GM19324 (cell line): ENCODE data around the gene RGS6.

Experiments
- ATAC-seq: cut with Tn5 transposase; IDR thresholded peaks from one replicate; pipeline ENCODE4 v1.9.1; 2021; ENCODE audit warnings: mild to moderate bottlenecking, moderate library complexity; ENCODE audit not compliant: unreplicated experiment, low FRiP score

Gene RGS6

DNA sequence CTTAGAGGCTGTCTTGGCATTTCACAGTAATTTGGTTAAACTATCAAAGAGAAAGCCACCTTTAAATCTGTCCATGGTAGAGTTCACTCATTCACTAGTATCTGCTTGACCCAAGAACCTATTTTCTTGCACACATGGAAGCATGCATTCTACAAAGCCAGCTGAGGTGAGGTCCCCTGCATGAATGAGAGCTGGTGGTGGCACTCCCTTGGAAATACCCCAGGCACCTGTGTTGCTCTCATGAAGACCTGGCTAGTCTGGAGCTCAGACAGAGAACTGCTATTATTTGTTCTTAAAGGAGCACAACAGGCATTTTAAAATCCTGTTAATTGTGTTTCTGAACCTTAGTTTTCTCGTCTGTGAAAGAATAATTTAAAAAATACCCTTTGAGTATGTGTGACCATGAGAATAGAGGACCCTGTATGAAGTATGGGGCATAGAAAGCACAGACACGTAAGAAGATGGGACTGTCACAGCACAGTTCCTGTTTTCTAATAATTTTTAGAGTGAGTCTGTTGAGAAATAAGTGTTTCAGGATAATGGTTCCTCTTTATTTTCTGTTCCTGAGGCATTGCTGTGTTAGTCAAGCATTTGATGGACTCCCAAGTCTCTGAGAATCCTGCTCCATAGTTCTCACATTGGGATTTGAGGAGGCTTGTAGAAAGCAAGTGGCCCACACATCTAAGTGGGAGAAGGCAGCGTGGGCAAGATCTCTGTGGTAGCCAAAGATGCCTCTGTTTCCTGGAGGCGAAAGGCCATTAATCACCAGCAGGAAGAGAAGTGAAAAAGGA lies 10.9 kb downstream of the RGS6 start:
- no peak for ATAC-seq

DNA sequence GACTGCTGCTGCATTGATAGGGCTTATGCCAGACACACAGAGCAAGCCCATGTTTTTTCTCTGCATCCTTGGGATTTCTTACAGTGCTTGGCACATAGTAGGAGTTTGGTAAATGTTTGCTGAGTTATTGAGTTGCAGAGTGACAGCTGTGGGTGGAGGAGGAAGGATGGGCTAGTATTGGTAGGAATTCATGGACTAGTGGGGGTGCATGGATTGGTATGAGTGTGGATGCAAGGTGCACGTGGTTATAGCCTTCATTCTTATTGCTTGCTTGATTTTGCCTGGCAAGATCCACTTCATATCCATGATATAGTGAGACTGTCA lies 11.4 kb downstream of the RGS6 start:
- no peak for ATAC-seq

GRCh38 chr14:71947947-71948500 lies 15.8 kb downstream of the RGS6 start:
- ATAC-seq: no peak

DNA sequence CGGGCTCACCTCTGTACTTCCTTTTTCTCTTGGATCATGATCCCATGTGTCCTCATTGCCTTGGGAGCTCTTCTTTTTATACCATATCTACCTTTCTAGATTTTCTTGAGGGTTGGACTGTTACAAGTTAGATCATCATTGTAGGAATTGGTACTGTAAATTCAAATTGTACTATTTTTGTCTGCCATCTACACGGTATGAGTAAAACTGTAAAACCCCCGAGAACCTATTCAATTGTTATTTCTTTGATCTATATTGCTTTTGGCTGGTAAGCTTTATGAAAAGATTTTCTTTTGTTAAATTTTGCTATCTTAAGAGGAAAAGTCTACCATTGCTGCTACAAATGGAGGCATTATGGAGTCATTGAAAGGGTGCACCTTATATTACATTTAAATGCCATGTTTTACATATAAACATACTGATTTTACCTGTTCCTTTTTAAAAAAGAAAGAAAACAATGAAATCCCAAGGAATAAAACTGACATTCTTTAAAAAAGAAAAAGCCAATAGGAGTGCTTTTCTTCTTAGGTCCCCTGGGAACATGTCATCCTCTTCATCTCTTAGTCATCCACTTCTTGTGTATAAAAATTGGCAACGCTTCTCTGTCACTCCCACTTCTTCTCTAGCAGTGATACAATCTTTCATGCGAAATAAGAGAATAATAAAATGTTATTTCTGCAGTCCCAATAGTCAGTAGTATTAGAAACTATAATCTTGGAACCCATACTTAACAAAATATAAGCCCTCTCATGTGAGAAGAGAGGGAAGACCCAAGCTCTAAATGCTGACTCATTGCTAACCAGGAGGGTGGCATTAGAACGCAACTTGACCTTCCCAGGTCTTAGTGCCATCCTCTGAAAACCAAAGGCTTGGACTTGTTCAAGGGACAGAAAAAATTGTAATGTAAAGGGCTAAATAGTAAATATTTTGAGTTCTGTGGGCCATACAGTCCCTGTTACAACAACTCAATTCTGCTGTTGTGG lies 20.4 kb downstream of the RGS6 start:
- ATAC-seq: no peak

DNA sequence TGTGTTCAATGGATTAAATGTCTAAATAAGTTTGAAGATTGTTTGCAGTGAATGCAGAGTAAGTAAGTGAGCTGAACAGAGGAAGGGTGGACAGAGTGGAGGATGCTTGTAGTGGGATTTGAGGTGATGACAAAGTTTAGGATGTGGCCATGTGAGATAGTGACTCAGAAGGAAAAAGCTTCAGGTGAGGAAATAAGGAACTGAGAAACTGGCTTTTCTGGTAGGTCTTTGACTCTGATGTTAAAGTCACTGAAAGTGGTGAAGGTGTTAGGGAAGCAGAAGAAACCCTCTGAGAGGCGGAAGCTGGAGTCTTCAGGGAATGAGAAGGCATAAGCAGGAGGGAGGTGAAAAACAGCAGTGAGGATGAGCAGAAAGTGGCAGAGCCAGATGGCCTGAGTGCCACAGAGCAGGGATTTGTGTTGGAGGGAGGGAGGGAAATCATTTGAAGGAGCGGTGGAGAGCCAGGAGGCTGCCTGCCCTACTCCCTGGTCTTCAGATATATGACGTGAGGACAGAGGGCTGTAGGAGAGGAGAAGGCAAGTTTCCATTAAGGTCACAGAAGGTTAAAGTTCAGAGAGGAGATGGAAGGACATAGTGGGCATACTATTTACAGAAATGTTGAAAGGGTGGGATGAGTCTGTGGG lies 24.8 kb downstream of the RGS6 start:
- ATAC-seq: no peak

DNA sequence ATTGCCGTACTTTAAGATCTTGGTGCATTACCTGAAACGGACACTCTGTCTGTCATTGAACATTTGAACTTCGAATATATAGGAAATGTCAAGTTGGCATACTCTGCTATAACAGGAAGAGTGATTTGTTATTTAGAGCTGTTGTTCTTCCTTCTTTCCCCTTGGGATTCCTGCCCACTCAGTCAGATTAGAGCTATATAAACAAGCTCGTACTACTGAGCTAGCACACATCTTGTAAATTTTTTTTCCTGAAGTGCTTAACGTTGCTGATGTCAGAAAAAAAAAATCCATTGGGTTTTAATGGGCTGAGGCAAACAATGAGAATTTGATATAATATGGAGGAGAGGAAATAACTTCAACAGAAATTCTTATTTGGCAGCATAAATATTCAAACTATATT lies 26.8 kb downstream of the RGS6 start:
- ATAC-seq: no peak

DNA sequence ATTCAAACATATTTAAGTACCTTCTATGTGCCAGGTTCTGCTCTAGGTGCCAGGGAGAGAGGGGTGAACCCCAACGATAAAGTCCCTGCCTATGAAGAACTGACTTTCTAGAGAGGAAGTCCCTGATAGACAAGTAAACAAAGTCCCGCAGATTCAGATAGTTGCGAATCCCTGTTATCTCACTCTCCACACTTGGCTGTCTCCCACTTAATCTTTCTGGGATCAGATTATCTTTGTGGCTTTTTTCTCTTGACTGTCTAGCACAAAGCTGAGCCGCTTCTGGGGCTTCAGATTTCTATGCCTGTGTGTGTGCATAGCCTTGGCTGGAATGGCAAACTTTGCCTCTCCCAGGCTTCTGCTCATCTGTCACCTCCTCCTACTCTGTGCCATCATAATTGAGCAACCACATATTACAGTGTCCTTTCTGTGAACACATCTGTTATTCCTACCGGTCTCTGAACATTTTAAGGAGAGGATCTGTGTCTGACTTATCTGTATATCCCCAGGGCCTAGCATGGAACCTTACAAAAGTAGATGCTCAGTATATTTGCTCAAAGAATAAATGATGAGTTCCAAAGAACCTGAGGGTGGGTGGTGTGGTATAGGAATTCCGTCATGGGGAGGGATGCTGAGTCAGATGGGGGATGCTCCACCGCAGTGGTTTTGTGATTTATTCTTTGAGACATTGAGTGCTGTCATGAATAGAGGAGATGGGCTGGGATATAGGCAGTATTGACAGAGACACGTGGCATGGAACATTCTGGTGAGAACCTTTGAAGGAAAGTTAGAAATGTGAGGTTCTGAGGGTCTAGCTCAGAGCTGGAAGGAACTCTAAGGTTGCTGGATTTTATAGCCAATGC lies 28.5 kb downstream of the RGS6 start:
- ATAC-seq: no peak

GRCh38 chr14:71961972-71962371 lies 29.7 kb downstream of the RGS6 start:
- no peak for ATAC-seq

DNA sequence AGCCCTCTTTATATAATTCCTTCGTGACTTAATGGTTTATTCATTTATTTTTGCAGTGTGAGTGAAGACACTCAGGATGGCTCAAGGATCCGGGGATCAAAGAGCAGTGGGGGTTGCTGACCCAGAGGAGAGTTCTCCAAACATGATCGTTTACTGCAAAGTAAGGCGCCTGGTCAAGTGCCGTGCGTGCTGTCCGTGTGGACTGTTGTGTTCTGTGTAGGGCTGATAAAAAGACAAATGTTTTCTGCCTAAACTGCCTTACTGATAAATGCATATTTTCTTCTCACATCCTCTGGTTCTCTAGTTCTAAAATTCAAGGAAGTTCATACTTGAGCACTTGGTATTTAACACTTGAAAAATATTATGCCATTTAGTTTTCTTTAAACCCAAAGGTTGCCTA lies 32.5 kb downstream of the RGS6 start:
- no peak for ATAC-seq

DNA sequence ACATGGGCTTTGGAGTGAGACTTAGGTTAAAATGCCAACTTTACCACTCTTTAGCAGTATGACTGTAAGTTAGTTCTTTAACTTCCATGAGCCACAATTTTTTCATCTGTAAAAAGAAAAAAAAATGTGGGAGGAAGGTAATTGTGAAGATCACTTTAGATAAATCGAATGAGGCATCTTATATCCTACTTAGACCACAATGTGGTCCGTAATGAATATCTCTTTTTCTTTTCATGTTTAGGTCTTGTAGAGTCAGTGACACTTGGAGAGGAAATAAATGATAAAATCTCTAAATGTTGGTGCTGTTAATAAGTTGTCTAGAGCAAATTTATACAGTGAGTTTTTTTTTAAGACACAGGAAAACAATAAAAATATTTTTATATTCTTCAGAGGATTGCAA lies 34.3 kb downstream of the RGS6 start:
- ATAC-seq: no peak

GRCh38 chr14:71967704-71968103 lies 35.5 kb downstream of the RGS6 start:
- ATAC-seq: no peak

DNA sequence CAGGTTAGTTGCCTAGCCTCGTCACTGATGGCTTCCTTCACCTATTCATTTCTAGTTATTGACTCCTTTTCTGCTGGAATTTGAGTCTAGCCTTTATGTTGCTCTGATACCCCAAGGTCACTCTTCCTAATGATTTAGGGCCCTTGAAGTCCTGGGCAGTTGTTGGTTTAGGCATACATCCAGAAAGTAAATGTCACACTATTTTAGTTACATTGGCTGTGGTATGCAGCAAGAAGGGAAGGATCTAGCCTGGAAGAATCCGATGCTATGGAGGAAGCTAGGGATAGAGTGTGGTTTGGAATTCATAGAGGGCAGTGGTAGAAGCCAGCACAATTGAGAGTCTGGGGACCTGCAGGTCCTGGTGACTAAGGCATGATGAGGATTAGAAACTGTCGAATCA lies 38.0 kb downstream of the RGS6 start:
- ATAC-seq: no peak

- no peak for ATAC-seq
These were observed 53.4 kb downstream of the RGS6 start for GRCh38 chr14:71985538-71986189.

GRCh38 chr14:71988476-71988875 lies 56.2 kb downstream of the RGS6 start:
- no peak for ATAC-seq

DNA sequence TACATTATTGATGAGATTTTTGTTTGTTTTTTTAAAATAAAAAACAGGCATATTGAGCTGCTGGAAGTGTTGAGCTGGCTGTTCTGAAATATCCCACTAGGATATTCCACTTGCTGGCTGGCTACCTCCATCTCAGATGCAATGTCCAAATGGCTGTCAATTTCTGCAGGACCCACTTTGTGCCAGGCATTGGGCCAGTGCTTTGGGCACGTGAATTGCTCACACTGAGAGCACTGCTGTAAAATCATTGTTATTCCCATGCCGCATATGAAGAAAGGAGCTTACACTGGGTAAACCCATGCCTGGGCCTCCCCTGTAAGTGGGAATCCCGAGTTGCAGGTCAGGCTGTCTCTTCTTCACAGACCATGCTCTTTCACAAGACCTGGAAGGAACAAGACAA lies 56.7 kb downstream of the RGS6 start:
- no peak for ATAC-seq

DNA sequence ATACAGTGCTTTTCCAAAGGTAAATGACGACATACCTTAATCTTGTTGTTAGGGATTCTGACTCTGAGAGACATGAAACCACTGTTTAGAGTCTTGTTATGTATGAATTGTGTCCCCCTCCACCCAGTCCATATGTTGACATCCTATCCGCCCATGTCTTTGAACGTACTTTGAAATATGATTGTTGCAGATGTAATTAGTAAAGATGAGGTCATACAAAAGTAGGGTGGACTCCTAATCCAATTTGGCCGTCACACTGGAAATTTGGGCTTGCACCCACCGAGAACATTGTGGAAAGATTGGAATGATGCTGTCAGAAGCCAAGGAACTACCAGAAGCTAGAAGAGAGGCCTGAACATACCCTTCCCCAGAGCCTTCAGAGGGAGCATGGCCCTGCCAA lies 62.2 kb downstream of the RGS6 start:
- ATAC-seq: no peak

DNA sequence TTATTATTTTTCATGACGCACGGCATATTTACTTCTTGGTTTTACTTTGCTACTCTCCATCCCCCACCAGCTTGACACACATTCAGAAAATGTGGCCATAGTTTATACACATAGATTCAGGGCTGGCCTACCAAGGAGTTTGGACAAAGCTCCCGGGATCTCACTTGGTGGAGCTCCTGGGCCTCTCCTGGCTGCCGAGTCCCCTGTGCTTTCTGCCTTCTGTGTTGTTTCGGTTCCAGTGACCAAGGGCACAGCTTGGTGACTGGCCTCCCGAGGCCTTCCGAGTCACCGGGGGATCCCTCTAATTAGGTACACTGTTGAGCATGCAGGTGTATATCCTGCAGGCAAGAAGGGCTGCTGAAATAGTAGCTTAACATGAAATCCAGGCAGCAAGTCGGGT lies 63.5 kb downstream of the RGS6 start:
- no peak for ATAC-seq

- no peak for ATAC-seq
These were observed 64.4 kb downstream of the RGS6 start for GRCh38 chr14:71996610-71997009.

DNA sequence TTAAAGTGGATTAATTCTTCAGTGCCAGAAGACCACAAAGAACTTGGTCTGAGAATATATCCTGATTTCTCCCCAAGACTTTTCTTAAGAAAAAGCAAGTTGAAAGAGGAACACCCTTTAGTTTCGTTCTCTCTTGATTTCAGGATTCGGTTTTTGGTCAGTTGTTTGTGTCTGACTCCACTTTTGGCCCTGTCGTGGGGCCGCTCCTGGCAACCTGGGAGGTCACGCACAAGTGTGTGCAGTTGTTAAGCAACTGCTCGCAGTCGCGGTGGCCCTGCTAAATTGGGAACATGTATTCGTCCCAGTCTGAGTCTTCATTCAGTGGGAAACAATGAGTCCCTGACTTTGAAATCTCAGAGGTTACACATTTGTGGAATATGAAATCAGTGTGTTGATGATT lies 68.7 kb downstream of the RGS6 start:
- ATAC-seq: no peak

- no peak for ATAC-seq
These were observed 70.5 kb downstream of the RGS6 start for GRCh38 chr14:72002731-72003130.
